Kidney (tissue), 14 donors: ENCODE data around the gene RNASEH2B. TPM values are rescaled to one million over a fixed set of nuclear protein-coding genes. Genes with fewer than 3 reads are reported as not detected.

Experiments
- DNase-seq, 5 donors: peaks; one replicate each; pipeline ENCODE4 v3.0.0-alpha.2; 2013 to 2020
- FAIRE-seq: peaks from 2 replicates; lab custom pipeline; 2012; peaks lifted over from hg19 to GRCh38; lab: Jason Lieb, UNC
- H3K27ac ChIP-seq, 2 donors: one replicate each; pipeline ENCODE4 v1.7.0; 2013; ENCODE audit warnings: low read depth in 2 of 2, low read length in 2 of 2, inconsistent platforms in 1 of 2
- H3K27me3 ChIP-seq: one replicate; pipeline ENCODE4 v1.7.1; 2013; ENCODE audit warnings: low read length, inconsistent platforms; ENCODE audit not compliant: control insufficient read depth, insufficient read depth
- H3K36me3 ChIP-seq, 3 donors: one replicate each; pipeline versions ENCODE4 v1.7.0 to v1.7.1; 2013; ENCODE audit warnings: low read length in 3 of 3, control low read depth in 1 of 3, inconsistent platforms in 1 of 3; ENCODE audit not compliant: insufficient read depth in 3 of 3, control insufficient read depth in 2 of 3
- H3K4me1 ChIP-seq, 3 donors: one replicate each; pipeline versions ENCODE4 v1.7.0 to v1.7.1; 2013; ENCODE audit warnings: low read length in 3 of 3, inconsistent platforms in 1 of 3, low read depth in 1 of 3; ENCODE audit not compliant: control insufficient read depth in 2 of 3, insufficient read depth in 2 of 3
- H3K4me3 ChIP-seq, 3 donors: one replicate each; pipeline versions ENCODE4 v1.7.0 to v1.8.1; 2013; ENCODE audit warnings: low read length in 3 of 3, control low read depth in 1 of 3, inconsistent platforms in 1 of 3
- H3K9ac ChIP-seq, 3 donors: one replicate each; pipeline versions ENCODE4 v1.7.0 to v1.7.1; 2013; ENCODE audit warnings: low read length in 3 of 3, control low read depth in 1 of 3, inconsistent platforms in 1 of 3
- H3K9me3 ChIP-seq, 3 donors: one replicate each; pipeline versions ENCODE4 v1.7.0 to v1.7.1; 2013; ENCODE audit warnings: low read length in 3 of 3, control low read depth in 1 of 3, inconsistent platforms in 1 of 3; ENCODE audit not compliant: control insufficient read depth in 2 of 3, insufficient read depth in 1 of 3
- intact Hi-C: fragments of 100-400 bp; cut with DNase I; formaldehyde crosslinking; loops from one replicate; pipeline ENCODE4 v1.11.1; 2022
- polyA plus RNA-seq: library from polyadenylated mRNA; stranded (reverse); fragments of 350-450 nt; fragmentation: Illumina TruSeq; extraction: RNeasy Lipid Tissue Mini Kit (QIAGEN cat#74804); gene quantifications from one replicate; pipeline ENCODE4 v1.2.3, GENCODE V29; 2014; ENCODE audit warnings: low read depth, low replicate concordance; ENCODE audit not compliant: insufficient read depth
- total RNA-seq: library from RNA; stranded (reverse); fragmentation: NEBNext Ultra II Directional; extraction: Animal tissue kit (Norgen Biotek cat#: 25700); gene quantifications from one replicate; pipeline ENCODE4 v1.2.1, GENCODE V29; 2021
- TF ChIP-seq, protein P1 (sequence below): IDR thresholded peaks from 3 replicates; pipeline ENCODE4 v1.5.1; 2012; ENCODE audit warnings: mild to moderate bottlenecking, moderate library complexity, borderline replicate concordance; ENCODE audit not compliant: insufficient read depth; ENCODE audit errors: extremely low read depth
- donor health status: control.
- donor health status: control.
- donor health status: control.
- donor health status: control.
- donor health status: control.
- donor health status: DM: yes; HTN: yes; CAD: no.
- donor health status: Normal renal cell carcinoma (clear cell type).

The RNASEH2B gene
- total and polyA plus RNA-seq, 2 donors from 2014 or later = 32.5 to 37.7 TPM

DNA sequence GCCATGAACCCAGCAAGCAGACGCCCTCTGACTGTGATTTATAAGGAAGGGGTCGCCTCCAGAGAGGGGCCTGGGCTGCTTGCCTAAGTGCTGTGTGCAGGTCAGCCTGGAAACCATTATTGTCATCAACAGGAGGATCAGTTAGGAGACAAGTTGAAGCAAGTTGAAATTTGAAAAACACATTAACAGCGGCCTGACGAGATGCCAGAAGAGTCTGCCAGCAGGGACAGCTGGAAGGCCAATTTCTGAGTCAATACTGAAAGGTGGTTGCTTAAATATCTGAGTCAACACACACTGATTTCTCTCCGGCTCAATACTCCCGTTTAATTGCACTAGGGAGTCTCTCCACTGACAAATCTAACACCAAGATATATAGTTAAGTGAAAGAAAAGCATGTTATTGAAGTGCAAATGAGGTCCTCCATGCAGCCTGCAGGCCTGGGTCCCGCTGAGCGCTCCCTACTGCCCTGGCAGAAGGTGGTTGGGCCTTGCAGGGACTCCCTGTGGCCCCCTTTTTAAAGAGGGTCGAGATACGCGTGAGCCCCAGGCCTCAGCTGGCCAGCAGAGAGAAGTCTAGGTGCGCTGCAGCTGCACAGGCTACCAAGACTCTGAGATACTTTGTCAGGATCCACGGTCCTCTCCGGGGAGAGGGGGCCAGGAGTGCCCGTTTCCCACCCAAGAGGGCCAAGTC lies 91.1 kb downstream of the RNASEH2B start:
- TF ChIP-seq, protein P1, sequence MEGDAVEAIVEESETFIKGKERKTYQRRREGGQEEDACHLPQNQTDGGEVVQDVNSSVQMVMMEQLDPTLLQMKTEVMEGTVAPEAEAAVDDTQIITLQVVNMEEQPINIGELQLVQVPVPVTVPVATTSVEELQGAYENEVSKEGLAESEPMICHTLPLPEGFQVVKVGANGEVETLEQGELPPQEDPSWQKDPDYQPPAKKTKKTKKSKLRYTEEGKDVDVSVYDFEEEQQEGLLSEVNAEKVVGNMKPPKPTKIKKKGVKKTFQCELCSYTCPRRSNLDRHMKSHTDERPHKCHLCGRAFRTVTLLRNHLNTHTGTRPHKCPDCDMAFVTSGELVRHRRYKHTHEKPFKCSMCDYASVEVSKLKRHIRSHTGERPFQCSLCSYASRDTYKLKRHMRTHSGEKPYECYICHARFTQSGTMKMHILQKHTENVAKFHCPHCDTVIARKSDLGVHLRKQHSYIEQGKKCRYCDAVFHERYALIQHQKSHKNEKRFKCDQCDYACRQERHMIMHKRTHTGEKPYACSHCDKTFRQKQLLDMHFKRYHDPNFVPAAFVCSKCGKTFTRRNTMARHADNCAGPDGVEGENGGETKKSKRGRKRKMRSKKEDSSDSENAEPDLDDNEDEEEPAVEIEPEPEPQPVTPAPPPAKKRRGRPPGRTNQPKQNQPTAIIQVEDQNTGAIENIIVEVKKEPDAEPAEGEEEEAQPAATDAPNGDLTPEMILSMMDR = no peak
- Histone ChIP-seq H3K4me3 (no peak overlapping the region), H3K9me3 (no peaks in the 10 kb centered on the region), H3K27ac (no peak overlapping the region), H3K36me3 (no peaks in the 10 kb centered on the region), H3K27me3 (no peaks in the 10 kb centered on the region), H3K9ac (no peak overlapping the region), H3K4me1 (peaks cover 0 to 3% (median 0%) of the 10 kb centered on the region in 3 donors)
- peak in 3 of 5 donors; percentile 46 to 73 (median 69) for DNase-seq
- FAIRE-seq = no peak
- intact Hi-C loops = no loop called here

DNA sequence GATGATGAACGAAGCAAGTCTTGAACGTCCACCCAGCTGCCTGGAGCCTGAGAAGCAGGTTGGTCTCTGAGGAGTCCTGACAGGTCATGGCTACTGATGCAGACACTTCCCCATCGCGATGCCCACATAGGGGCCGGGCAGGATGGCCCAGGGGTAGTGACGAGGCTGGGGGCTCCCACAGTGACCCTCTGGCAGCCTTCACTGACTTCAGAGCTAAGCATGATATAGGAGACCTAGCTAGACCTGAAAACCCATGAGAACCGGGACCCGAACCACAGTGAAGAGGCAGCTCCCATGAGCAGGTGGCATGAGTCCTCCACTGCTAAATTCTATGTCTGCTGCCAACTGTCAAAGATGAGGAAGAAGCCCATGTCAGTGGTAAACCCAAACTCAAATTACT lies 91.7 kb downstream of the RNASEH2B start:
- DNase-seq (no peak), FAIRE-seq (no peak)
- H3K36me3 ChIP-seq = no peaks in the 10 kb centered on the region
- no peaks in the 10 kb centered on the region for H3K9me3 ChIP-seq
- no peak overlapping the region for H3K4me3 ChIP-seq
- H3K4me1 ChIP-seq = peaks cover 0 to under 1% (median 0%) of the 10 kb centered on the region in 3 donors
- no peak overlapping the region for H3K9ac ChIP-seq
- TF ChIP-seq, protein P1 = no peak
- intact Hi-C loops = no loop called here
- H3K27ac ChIP-seq = no peak overlapping the region
- no peaks in the 10 kb centered on the region for H3K27me3 ChIP-seq

DNA sequence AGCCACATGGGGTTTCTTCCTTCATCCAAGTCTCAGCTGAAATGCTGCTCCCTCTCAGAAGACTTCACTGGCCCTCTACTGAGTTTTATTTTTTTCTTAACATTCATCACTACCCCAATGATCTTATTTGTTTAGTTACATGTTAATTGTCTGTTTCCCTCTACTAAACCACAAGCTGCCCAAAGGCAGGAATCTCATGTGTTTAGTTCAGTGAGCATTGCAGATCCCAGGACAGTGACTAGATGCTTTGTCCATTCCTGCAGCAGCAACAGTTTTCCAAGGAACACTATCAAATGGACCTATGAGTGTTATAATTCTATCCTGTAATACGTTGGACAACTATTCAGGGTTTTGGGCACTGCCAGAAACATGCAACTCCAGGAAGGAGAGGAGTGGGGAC lies 93.1 kb downstream of the RNASEH2B start:
- Histone ChIP-seq H3K9me3 (no peaks in the 10 kb centered on the region), H3K36me3 (no peaks in the 10 kb centered on the region), H3K27ac (no peak overlapping the region), H3K4me3 (no peak overlapping the region), H3K4me1 (peaks cover 0 to 6% (median 0%) of the 10 kb centered on the region in 3 donors), H3K27me3 (no peaks in the 10 kb centered on the region), H3K9ac (no peak overlapping the region)
- FAIRE-seq = no peak
- intact Hi-C loops = no loop called here
- no peak for DNase-seq
- TF ChIP-seq, protein P1 = no peak
